GM18909 (cell line): Measurements from ENCODE around the gene STAP2.
"Not testable (repeated sequence)": the region's sequence is repeated elsewhere in the genome, so short reads cannot be mapped to it uniquely, and the experiment has no call there.

Experiments used
- ATAC-seq: cut with Tn5 transposase; IDR thresholded peaks from one replicate; pipeline ENCODE4 v1.9.1; 2021; ENCODE audit warnings: mild to moderate bottlenecking; ENCODE audit not compliant: unreplicated experiment, poor library complexity

Gene STAP2

GRCh38 chr19:4303819-4304537 lies 34.6 kb downstream of the STAP2 start:
- ATAC-seq: no peak

- no peak for ATAC-seq
These were observed 36.4 kb downstream of the STAP2 start, which contains the start of gene TMIGD2 for GRCh38 chr19:4302243-4302640. TSS of gene TMIGD2 (minus strand) at chr19:4302389. CDS start at chr19:4302385, 4 bp downstream.

- no peak for ATAC-seq
These were observed 36.9 kb downstream of the STAP2 start for GRCh38 chr19:4301590-4302242.

GRCh38 chr19:4300589-4300988 lies 38.0 kb downstream of the STAP2 start:
- ATAC-seq: no peak

GRCh38 chr19:4298810-4299550 lies 39.6 kb downstream of the STAP2 start:
- no peak for ATAC-seq

- ATAC-seq: no peak
These were observed 40.5 kb downstream of the STAP2 start for GRCh38 chr19:4297901-4298809.

- no peak for ATAC-seq
These were observed 42.5 kb downstream of the STAP2 start for GRCh38 chr19:4295972-4296771.

GRCh38 chr19:4294389-4294788 lies 44.2 kb downstream of the STAP2 start:
- no peak for ATAC-seq

GRCh38 chr19:4292515-4292914 lies 46.1 kb downstream of the STAP2 start:
- ATAC-seq: no peak

- no peak for ATAC-seq
These were observed 47.4 kb downstream of the STAP2 start for GRCh38 chr19:4291184-4291732.

- no peak for ATAC-seq
These were observed 50.4 kb downstream of the STAP2 start for GRCh38 chr19:4288091-4288777.

- ATAC-seq: not testable (repeated sequence)
These were observed 52.5 kb downstream of the STAP2 start for GRCh38 chr19:4286141-4286540.

GRCh38 chr19:4284974-4285373 lies 53.7 kb downstream of the STAP2 start:
- no peak for ATAC-seq

- no peak for ATAC-seq
These were observed 54.3 kb downstream of the STAP2 start for GRCh38 chr19:4284176-4284958.

- ATAC-seq: no peak
These were observed 58.9 kb downstream of the STAP2 start for GRCh38 chr19:4279530-4280422.

GRCh38 chr19:4279267-4279529 lies 59.4 kb downstream of the STAP2 start:
- no peak for ATAC-seq
